ENCODE results near the gene DYNC2I2.

GRCh38 chr9:128593039-128593438, 63.6 kb downstream of the DYNC2I2 start:
- TF ChIP-seq ZNF274 (IDR thresholded peaks at IDR 0.05; ENCODE audit: low read depth, low read length), result no peak
- TF ChIP-seq YY1 (IDR thresholded peaks at IDR 0.05; ENCODE audit: insufficient read depth, insufficient read length), result no peak
- no peak for TF ChIP-seq SUZ12 (IDR thresholded peaks at IDR 0.05; ENCODE audit: extremely low read depth, insufficient read depth, insufficient read length)
